ENCODE results near the gene OTOP2.

DNA sequence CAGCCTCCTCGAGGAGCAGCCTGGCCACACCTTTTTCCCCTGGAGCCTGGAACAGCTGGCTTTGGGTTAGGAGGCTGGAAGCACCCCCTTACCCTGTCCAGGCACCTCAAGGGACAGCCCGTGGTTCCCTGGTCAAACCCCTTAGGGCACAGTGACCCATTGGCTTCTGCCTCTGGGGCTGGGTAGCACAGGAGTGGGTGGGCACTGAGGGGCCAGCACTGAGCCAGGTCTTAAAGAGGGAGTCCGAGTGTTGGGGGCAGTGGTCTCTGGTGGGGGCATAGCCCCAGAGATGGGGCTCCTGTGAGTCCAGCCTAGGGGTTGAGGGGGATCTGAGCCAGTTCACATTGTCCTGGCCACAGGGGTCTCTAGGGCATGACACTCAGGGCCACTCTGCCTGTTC lies 27.0 kb downstream of the OTOP2 start:
- TF ChIP-seq EZH2 (IDR thresholded peaks at IDR 0.05; ENCODE audit: insufficient read depth, low read length) (no peak), CTCF (IDR thresholded peaks at IDR 0.05; ENCODE audit: insufficient read depth, low read depth, low read length) (no peak)
